ENCODE measurements around the gene MRNIP. TPM values are rescaled to one million over a fixed set of nuclear protein-coding genes. Genes with fewer than 3 reads are reported as not detected.

Gene MRNIP
- total and polyA plus RNA-seq, 2 of the 8 experiments (the other 6 are each of a cell fraction or from before 2014, with no cell fraction given), result 29.6 TPM

- TF ChIP-seq, protein P1, sequence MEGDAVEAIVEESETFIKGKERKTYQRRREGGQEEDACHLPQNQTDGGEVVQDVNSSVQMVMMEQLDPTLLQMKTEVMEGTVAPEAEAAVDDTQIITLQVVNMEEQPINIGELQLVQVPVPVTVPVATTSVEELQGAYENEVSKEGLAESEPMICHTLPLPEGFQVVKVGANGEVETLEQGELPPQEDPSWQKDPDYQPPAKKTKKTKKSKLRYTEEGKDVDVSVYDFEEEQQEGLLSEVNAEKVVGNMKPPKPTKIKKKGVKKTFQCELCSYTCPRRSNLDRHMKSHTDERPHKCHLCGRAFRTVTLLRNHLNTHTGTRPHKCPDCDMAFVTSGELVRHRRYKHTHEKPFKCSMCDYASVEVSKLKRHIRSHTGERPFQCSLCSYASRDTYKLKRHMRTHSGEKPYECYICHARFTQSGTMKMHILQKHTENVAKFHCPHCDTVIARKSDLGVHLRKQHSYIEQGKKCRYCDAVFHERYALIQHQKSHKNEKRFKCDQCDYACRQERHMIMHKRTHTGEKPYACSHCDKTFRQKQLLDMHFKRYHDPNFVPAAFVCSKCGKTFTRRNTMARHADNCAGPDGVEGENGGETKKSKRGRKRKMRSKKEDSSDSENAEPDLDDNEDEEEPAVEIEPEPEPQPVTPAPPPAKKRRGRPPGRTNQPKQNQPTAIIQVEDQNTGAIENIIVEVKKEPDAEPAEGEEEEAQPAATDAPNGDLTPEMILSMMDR (IDR thresholded peaks at IDR 0.05; ENCODE audit: control extremely low read depth in 1 of 3, insufficient read depth in 1 of 3, low read depth in 1 of 3, low read length in 3 of 3), result no peak
- TF ChIP-seq TBP (IDR thresholded peaks at IDR 0.05; ENCODE audit: low read depth, low read length), result no peak
- no peak for TF ChIP-seq POU5F1 (IDR thresholded peaks at IDR 0.05; ENCODE audit: low read depth, low read length)
These were observed 36.6 kb downstream of the MRNIP start (continued) for GRCh38 chr5:179822059-179822432.

Data from H1 (cell line).